HL-60 (cell line): ENCODE data around the gene PSMC5.
A peak's percentile ranks its signal among the peaks of the same experiment; 100 is the strongest.

Source experiments
- DNase-seq, 2 experiments: peaks; one replicate each; pipeline ENCODE4 v3.0.0-alpha.2; 2010 to 2020; ENCODE audit warnings: low read depth in 1 of 2, low spot score in 1 of 2
- H3K27ac ChIP-seq: fragments of 250-450 bp; sonication (Bioruptor Pico); replicated peaks from 2 replicates; pipeline ENCODE4 v1.5.1; 2020; ENCODE audit warnings: mild to moderate bottlenecking, moderate library complexity
- H3K27me3 ChIP-seq: fragments of 250-450 bp; sonication (Bioruptor Pico); 2 replicates; pipeline ENCODE4 v1.5.1; 2021; ENCODE audit warnings: mild to moderate bottlenecking, moderate library complexity; ENCODE audit not compliant: insufficient read depth, poor library complexity, severe bottlenecking
- H3K4me3 ChIP-seq: replicated peaks from 2 replicates; pipeline ENCODE4 v1.5.1; 2011; ENCODE audit warnings: mild to moderate bottlenecking, control low read depth, low read length; ENCODE audit not compliant: insufficient read depth
- CTCF ChIP-seq: IDR thresholded peaks from one replicate; pipeline ENCODE4 v1.5.1; 2011; ENCODE audit warnings: low read length, control low read depth, inconsistent platforms; ENCODE audit not compliant: insufficient read depth
- GABPA ChIP-seq: IDR thresholded peaks from 2 replicates; pipeline ENCODE4 v1.6.1; 2012; ENCODE audit warnings: low read depth
- POLR2AphosphoS5 ChIP-seq: IDR thresholded peaks from 2 replicates; pipeline ENCODE4 v1.6.1; 2012; ENCODE audit warnings: low read depth
- REST ChIP-seq: IDR thresholded peaks from 2 replicates; pipeline ENCODE4 v1.6.1; 2012; ENCODE audit warnings: low read depth; ENCODE audit not compliant: insufficient replicate concordance
- SPI1 ChIP-seq: IDR thresholded peaks from 2 replicates; pipeline ENCODE4 v1.6.1; 2012; ENCODE audit warnings: low read depth, mild to moderate bottlenecking, borderline replicate concordance
- long read RNA-seq: library from polyadenylated mRNA; unstranded; transcript quantifications from one replicate; pipeline ENCODE4 v2.0.0, GENCODE V29; 2020

Gene PSMC5
- long read RNA-seq, transcript PSMC5-212 (11 exons, 1,474 nt): minor isoform, 12 of 821 reads
- long read RNA-seq, transcript PSMC5-203 (12 exons, 1,680 nt): minor isoform, 9 of 821 reads
- long read RNA-seq, transcript PSMC5-201 (12 exons, 1,579 nt): major isoform, 765 of 821 reads
- long read RNA-seq, partial matches to known transcripts: 8 of 821 reads
- long read RNA-seq, other reads (novel, unspliced or antisense): 27 of 821 reads

GRCh38 chr17:63827002-63827800 is at the start of gene PSMC5, which contains the start of gene FTSJ3:
PSMC5 (plus strand) TSS chr17:63827431; CDS start chr17:63827491, 60 bp downstream.
FTSJ3 (minus strand) TSS chr17:63827663; CDS start chr17:63826902, 761 bp downstream.
- Histone ChIP-seq H3K27me3 (no peaks in the 10 kb centered on the region), H3K27ac (peak within 1 kb of the TSS; percentile 98), H3K4me3 (peak within 1 kb of the TSS; percentile 91)
- DNase-seq: peak; percentile 87 to 98
- TF ChIP-seq CTCF (peak; percentile 31), POLR2AphosphoS5 (peak; percentile 100), REST (peak; percentile 48), SPI1 (peak; percentile 29; the same call in 1 of the 2 replicates), GABPA (peak; percentile 96)

- H3K4me3 ChIP-seq: no peak overlapping the region
- TF ChIP-seq CTCF: no peak
- no peak for TF ChIP-seq SPI1
- no peak for TF ChIP-seq GABPA
- TF ChIP-seq POLR2AphosphoS5: no peak
- TF ChIP-seq REST: no peak
- no peak overlapping the region for H3K27ac ChIP-seq
- H3K27me3 ChIP-seq: no peaks in the 10 kb centered on the region
- no peak for DNase-seq
Observed at GRCh38 chr17:63780507-63780906, 46.7 kb upstream of the PSMC5 start.

GRCh38 chr17:63780928-63781327 is 46.3 kb upstream of the PSMC5 start:
- DNase-seq: no peak
- H3K27ac ChIP-seq: no peak overlapping the region
- H3K27me3 ChIP-seq: no peaks in the 10 kb centered on the region
- TF ChIP-seq GABPA: no peak
- no peak for TF ChIP-seq POLR2AphosphoS5
- TF ChIP-seq REST: no peak
- TF ChIP-seq CTCF: no peak
- TF ChIP-seq SPI1: no peak
- no peak overlapping the region for H3K4me3 ChIP-seq
